ENCODE measurements around the gene UPF2.

UPF2 gene

DNA sequence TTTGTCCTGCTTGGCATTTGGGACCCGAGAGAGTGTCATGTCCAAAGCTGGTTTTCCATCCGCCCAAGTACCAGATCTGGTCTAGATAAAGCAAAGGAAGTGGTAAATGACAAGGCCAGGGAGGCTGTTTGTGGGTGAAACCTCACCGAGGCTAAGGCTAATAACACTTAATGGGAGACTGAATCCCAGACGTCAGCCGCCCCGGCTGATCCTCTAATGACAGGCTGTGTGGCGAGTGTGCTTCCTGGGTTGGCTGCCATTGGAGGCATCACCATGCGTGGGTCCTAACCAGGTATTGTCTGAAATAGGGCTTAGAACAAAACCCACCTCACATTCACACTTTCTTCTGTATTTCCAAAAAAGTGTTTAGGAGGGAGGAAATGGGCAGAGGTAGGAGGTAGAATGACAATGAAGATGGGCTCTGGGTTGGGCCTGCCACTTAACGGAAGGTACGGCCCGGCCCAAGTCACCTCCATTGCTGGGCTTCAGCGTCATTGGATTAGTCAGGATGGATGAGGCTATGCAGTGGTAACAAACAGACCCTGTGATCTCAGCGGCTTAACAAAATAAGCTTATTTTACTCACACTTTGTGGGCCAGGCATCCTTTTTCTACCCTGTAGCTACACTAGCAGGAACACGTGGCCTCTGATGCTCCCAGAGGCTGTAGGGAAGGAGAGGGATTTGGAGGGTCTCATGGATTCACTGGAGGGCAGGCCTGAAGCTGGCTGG is 159.8 kb downstream of the UPF2 start:
- no peak for DNase-seq

DNA sequence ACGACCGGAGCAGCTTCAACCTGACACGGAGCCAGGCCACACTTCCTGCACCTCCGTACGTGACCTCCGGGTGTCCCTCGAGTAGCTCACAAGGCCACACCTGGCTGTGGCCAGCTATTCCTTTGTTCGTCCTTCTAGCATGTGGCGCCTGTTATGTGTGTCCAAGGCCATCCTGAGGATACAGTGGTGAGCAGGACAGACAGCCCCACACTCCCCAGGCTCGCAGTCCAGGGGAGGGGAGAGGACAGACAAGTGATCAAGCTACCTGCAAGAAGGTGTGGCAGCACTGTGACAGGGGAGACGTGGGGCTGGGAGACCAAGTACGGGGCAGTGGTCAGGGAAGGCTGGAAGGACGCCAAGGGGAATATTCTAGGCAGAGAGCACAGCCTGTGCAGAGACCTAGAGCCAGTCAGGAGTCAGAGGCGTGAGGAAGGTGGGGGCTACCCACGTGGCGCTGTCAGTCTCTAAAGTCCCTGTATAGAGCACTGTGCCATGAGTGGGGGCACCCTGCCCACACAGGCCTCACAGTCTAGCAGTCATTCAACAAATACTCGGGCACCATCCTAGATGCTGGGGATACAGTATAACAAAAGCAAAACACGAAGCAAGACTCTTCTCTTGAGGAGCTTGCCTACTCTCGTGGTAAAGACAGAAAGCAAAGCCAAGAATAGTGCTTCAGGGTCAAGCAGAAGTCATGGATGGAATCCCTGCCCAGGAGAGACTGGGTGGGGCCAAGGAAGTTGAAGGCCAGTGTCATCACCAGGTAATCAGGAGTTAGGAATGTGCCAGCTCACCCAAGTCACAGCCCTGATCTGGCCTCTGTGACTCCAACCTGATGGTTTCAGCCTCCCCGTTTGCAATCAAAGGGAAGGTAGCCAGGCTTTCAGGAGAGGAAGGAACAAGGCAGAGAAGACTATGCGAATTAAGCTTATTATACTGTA is 160.9 kb downstream of the UPF2 start:
- DNase-seq: no peak

DNA sequence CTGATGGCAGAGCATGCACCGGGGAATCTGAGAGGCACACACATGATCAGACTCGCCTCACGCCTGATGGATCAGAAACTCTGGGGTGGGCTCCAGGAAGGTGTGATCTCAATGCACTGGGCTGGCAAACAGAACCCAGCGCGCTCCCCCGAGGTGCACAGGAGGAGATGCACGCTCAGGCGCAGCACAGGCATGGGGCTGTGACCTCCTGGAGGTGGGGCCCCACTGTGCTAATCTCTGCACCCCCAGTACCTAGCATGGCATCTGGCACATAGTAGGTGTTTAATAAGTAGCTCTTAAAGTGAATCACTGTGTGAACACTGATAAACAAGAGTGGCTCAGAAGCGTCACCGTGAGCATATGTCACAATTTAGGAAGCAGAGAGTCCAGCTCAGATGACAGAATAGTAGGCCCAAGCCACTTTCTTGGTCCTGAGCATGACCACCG is 161.6 kb downstream of the UPF2 start:
- no peak for DNase-seq

DNA sequence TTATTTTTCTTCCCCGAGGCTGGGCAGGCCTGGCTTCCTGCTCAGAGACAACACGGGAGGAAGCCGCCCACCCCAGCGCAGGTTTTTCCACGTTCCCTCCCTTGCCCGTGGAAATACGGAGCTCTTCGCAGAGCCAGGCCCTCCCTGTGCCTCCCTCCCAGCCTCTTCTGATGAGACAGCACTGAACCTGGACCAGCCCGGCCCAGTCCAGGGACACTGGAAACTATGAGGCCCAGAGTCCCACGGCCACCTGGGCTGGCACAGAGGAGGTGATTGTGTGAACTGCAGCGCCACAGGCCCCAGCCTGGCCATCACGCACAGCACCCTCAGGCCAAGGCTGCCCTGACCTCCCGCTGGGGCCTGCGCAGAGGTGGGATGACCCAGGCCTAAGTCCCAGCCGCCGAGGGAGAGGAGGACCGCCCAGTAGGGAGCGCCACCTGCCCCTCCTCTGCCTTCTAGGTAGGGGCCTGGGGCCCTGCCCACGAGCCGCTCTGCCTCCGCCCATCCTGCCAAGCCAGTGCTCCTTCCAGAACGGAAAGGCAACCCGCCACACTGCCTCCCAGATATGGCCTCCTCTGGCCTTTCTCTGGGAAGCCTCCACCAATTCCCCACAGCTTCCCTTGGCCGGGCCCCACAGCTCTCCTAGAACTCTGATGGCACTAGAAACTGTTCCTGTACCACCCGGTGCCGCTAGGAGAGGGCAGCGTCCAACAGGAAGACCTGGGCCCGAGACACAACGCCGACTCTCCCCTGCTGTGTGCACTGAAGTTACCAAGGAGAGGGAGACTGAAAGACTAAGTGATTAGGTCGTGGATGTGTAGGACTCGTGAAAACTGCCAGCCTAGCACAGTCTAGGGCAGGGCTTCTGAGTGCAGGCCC is 162.2 kb downstream of the UPF2 start:
- no peak for DNase-seq

DNA sequence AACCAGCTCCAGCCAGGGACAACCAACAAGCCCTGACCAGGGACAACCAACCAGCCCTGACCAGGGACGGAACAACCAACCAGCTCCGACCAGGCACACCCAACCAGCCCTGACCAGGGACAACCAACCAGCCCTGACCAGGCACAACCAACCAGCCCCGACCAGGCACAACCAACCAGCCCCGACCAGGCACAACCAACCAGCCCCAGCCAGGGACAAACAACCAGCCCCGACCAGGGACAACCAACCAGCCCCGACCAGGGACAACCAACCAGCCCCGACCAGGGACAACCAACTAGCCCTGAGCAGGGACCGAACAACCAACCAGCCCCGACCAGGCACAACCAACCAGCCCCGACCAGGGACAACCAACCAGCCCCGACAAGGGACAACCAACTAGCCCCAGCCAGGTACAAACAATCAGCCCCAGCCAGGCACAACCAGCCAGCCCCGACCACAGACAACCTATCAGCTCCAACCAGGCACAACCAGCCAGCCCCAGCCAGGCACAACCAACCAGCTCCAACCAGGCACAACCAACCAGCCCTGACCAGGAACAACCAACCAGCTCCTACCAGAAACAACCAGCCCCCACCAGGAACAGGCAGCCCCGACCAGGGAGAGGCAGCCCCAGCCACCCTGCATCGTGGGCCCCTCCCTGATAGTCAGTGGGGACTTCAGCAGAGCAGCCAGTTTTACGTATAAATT is 163.1 kb downstream of the UPF2 start:
- no peak for DNase-seq

DNA sequence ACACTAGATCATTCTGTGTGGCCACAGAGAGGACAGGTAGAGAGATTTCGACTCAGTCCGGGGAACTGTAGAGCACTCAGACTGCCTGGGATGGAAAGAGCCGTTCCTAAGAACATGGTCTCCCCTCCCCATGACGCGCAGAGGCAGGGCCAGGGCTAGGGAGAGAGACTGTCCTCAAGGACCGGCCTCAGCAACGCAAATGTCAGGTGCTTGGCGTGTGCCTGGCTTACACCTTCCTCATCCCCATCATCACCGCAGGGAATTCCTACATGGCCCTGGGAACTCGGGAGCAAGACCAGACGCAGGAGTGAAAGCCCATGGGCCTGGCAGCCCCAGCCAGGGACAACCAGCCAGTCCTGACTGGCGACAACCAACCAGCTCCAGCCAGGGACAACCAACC is 163.8 kb downstream of the UPF2 start:
- DNase-seq: no peak

DNA sequence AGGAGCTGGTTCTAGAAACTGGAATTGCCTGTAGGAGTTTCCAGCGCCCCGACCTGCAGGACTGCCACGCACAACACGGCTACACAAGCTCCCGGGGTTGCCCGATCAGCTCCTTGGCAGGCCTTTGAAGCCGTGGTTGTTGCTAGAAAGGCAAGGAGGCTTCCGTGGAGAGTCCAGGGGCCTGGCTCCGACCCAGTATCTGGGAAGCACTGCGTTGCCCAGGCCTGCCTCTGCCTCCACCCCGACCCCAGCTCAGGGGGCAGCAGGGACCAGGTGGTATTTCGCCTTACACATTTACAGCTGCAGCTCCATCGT is 165.1 kb downstream of the UPF2 start:
- DNase-seq: no peak

DNA sequence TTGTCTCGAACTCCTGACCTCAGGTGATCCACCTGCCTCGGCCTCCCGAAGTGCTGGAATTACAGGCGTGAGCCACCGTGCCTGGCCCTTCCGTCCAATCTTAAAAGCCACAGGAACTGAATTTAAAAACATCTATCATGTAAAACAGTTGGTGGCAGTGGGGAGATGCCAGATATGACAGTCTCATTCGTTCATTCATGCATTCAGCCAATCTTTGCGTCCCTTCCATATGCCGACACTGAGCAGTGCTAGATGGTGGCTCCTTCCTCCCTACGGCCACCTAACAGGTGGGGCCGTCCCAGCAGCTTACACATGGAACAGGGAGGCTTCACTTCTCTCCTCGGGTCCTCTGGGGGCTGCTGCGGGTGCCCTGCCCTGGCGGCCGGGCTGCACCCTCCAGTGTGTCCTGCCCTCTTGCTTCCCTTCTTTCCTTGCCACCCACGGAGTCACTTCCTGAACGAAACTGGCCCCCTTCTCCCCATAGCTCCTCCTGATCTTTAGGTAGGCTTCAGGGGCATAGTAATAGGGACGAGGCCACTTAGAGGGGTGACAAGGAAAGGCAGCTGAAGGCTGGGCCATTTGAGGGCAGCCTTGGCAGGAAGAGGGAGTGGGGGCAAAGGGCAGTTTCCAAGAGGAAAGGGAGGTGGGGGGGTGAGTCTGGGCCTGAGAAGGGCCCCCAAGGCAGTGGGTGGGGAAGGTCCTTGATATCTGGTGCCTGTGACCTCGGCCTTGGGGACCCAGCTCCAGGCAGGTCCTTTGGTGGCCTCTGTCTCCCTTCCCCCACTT is 165.6 kb downstream of the UPF2 start:
- no peak for DNase-seq

DNA sequence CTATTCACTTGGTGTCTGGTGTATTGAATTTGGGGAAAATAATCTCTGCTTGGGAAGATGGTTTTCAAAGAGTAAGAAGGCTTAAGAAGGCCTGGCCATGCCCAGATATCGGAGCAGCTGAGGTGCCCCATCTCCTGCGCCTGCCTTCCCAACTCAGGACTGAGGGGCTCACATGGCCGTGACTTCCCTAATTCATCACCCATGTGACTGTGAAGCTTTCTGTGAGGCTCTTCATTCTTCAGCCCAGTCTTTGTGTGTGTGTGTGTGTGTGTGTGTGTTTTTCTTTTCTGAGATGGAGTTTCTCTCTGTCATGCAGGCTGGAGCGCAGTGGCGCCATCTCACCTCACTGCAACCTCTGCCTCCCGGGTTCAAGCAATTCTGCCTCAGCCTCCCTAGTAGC is 166.3 kb downstream of the UPF2 start:
- DNase-seq: peak in 1 of 3 donors; percentile 17

DNA sequence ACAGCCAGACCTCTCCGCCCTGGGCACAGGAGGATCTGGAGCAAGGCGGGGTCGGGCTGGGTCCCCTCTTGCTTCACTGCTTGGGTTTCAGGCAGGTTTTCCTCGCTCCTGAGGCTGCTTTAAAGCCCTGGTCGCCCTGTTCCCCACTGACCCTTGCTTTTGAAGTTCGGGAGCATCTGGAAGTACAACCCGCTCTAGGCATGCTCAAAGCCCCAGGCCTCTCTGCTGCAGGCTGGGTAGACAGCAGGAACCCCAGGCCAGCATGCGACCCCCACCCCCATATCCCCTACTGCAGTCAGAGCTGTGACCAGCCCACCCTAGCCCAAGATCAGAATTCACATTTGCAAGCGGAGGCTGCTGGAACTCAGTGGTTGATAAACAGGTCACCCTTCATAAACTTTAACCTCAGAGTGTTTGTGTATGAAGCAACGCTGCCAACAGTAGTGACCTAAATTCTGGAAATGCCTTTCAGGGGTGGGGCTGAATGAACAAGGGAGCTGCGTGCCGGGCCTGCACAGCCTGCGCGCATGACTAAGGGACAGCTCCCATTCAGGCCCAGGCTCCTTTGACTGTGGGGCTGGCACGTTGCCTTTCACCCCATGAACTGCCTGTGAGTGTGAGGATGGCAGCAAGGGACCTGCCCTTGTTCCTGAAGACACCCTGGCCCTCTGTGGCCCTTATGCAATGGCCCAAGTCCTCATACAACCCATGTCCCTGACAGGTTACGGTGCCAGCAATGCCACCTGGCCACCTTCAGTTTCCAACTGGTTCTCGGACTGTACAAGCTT is 166.9 kb downstream of the UPF2 start:
- no peak for DNase-seq

DNA sequence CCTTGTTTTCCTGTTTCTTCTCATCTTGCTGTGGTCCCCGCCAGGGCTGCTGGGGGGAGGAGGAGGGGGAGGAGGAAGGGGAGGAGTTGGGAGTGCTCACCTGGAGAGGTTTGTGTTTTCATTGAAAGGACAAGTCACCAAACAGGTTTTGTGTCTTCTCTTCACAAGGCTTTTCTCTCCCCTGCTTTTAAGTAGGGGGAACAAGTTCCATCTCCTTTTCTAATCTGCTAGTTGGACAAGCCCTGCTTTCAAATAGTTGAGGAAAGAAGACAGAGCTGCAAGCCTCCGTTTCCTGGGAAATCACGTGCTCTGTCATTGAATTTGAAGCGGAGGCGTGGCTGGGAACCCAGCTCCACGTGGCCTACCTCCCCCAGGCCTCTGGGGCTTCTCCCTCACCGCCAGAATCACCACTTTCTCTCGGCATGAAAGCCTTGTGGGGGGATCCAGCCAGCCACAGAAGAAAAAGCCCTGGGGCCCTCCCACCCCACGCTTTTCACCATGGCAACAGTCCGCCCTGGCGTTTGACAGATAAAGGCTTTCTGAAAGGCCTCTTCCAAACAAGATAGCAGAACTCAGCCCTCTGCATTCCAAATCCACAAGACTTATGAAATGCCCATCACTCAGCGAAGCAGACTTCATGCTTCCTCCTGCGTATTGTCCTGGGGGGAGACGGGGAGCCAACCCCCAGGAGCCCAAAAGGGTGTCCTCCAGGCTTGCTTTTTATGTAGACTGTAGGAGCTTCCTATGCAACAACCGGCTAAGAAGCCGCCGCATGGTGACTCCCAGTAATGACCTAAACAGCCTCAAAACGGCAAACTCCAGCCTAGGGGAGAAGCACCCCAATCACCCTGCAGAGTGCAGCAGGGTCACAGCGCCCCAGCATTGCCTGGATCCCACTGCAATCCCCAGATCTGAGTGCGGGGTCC is 167.8 kb downstream of the UPF2 start:
- peak; percentile 49 to 60 (median 51) for DNase-seq

DNA sequence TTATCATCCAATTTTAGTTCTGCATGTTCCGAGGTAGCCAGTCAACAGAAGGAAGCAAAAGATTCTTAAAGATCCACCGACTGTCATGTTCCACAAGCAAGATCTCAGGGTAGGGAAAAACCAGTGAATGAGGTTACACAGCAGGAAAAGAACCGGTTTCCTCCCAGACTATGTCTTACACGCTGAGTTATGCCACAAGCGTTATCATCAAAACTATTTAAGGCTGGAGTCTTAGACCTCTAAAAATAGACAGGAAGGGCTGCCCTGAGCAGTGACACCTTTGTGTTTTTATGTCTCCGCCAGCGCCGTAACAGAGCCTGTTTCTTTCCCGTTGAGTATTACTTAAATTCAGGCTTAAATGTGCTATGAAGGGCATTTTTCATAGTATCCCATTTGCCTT is 171.1 kb downstream of the UPF2 start:
- no peak for DNase-seq

DNA sequence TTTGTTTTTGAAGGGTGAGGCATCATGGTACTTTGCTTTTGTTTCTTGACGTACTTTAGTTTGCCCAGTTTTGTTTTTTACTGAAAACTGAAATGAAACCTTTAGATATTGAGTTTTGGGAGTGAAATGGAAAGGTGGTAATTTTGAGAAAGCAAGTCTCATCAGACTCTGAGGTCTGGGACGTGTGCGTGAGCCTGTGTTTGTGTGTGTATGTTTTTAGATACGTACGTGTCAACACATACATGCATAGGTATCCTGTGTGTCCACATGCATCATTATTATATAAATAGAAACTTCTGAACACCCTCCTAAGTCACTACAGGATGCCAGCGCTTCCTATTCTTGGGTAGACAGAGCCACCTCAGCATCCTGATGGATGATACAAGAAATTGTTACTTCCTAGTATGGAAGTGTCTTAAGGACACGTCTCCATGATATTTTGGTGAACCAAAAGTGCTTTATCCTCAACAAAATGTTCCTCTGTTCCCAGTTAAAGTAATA is 171.7 kb downstream of the UPF2 start:
- no peak for DNase-seq

DNA sequence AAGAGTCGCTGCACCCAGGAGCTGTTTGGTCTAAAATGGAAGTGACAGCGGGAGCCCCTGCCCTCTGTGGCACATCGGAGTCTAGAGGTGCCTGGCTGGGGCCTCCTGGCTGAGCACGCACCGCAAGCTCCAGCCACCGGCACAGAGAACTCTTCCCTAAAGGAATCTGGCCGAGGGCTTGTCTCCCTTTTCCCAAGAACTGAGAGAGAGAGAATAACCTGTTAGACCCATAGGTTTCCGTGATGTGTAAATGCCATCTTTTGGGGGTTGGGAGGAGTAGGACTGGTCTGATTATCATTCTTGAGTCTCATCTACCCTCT is 172.2 kb downstream of the UPF2 start:
- DNase-seq: no peak
